Middle frontal gyrus (tissue), 1 donor: ENCODE measurements around the gene WWOX.

Source experiments
- DNase-seq: peaks from one replicate; pipeline ENCODE4 v3.0.0-alpha.2; 2015; ENCODE audit warnings: low spot score; ENCODE audit errors: extremely low spot score

The WWOX gene

GRCh38 chr16:78642621-78643285, 543.3 kb downstream of the WWOX start:
- DNase-seq: no peak

DNA sequence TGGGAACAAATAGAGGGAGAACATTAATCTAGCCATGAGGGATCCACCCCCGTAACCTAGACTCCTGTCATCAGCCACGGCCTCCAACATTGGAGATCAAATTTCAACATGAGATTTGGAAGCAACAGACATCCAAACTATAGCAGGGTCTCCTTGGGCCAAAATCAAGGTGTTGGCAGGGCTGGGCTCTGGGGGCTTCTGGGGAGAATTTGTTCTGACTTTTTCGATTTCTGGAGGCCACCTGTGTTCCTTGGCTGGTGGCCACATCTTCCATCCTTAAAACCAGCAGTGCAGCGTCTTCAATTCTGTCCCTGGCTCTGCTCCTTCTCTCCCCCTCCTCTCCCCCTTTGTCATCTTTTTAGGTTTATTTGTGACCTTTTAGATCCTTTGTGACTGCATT, 546.2 kb downstream of the WWOX start:
- no peak for DNase-seq

DNA sequence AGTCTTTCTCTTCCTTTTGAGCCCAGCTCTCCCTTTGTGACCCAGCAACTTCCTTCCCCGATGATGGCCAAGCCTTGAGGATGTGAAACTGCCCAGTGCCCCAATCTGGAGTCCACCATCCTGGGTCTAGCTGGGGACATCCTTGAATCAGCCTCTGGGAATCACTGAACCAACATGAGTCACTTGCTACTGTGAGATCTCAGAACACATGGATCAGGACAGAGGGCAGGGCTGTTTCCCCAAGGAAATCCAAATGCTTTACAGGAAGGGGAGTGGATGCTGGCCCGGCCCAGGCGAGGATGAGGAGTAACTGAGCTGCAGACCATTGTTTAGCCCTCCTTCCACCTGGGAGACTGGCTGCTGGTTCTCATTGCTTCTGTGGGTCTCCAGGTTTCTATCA, 547.6 kb downstream of the WWOX start:
- DNase-seq: no peak

DNA sequence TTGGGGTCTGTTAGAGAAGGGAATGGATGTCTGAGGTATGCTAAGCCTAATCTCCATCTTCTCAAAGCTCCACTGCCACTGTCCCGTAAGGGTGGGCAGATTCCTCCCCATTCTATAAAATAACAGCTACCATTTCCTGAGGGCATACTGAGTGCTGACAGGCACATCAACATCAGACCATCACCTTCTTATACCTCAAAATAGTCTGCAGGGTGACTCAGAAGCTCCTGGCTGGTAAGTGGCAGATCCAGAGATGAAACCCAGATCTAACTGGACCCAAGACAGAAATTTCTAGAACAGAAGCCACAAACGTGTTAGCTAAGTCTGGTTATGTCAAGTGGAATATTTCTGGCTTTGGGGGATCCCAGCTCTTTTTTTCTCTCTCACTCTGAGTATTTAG, 548.0 kb downstream of the WWOX start:
- no peak for DNase-seq

DNA sequence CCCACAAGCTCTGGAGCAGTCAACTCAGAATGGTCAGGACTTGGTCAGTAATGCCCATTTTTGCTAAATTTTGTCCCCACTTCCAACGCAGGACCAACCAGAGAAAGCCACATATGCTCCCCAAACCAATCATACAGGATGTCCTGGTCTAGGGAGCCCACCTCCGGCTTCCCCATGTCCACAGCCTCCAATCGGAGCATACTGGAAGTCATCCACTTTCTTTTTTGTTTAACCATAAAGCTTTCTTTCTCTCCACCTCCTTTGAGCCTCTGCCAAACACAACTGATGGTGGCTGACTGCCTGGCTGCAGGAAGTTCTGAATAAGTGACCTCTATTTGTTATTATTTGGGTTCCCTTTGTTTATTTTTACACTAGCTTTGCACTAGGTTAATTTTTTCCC, 549.1 kb downstream of the WWOX start:
- no peak for DNase-seq

DNA sequence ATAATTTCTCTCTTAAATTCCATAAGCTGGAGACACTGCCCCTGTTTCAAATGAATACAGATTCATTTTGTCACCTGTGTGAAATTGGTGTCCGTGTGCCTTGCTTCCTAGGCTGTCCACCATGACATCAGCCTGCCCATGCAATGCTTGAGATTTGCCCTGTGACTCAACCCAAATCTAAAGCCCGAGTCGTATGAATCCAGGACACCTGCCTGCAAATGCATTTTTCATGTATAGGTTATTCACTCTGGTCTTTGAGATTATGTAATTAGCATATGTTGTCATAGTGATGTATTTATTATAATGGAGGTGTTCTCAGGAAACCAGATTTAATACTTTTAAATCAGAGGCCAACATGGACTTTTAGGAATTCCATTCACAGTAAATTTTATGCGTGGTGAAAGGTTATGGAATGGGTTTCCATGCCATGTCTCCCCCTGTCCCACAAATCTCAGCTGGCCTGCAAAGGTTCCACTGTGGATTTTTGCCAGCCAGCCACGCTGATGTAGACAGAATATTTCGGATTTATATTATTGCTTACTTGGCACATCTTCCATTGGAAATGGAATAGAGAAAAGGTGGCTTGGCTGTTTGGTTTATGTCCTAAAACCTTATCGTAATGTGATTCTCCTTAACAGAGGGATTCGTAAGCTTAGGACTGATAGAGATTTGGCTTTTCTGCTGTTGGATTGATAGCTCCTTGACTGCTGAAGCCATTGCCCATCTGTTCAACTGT, 551.1 kb downstream of the WWOX start:
- no peak for DNase-seq

GRCh38 chr16:78654929-78655328, 555.5 kb downstream of the WWOX start:
- no peak for DNase-seq

GRCh38 chr16:78655331-78656113, 556.1 kb downstream of the WWOX start:
- no peak for DNase-seq

GRCh38 chr16:78656887-78657286, 557.4 kb downstream of the WWOX start:
- DNase-seq: no peak

GRCh38 chr16:78659216-78659615, 559.8 kb downstream of the WWOX start:
- no peak for DNase-seq

- no peak for DNase-seq
These were observed 560.3 kb downstream of the WWOX start for GRCh38 chr16:78659668-78660217.

DNA sequence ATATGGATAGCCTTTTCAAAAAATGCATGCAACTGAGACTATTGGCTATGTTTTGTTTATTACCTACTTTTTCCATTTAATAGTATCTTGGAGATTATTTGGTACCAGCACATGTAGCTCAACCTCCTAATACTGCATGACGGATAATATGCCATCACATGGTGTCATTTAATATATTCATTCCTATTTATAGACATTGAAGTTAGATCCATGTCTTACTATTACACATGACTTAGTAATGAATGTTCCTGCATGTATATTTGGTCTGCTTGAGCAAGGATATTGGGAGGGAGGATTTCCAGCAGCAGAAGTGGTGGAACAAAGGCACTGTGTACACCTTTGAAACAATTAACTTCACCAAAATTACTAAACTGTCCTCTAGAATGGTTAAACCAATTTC, 561.3 kb downstream of the WWOX start:
- no peak for DNase-seq

DNA sequence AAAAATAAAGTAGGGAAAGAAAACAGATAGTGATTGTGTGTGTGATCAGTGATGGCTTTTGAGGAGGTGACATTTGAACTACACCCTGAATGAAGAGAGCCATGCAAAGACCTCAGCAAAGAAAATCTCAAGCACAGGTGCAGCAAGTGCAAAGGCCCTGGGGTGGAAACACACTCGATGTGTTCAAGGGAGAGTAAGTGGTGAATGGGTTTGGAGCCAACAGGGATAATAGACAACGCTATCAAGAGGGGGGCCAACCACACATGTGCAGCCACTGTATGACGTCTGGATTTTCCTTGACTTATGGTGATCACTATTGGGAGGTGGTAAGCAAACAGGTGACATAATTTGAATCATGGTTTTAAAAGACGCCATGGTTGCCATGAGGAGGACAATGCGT, 564.2 kb downstream of the WWOX start:
- DNase-seq: no peak

DNA sequence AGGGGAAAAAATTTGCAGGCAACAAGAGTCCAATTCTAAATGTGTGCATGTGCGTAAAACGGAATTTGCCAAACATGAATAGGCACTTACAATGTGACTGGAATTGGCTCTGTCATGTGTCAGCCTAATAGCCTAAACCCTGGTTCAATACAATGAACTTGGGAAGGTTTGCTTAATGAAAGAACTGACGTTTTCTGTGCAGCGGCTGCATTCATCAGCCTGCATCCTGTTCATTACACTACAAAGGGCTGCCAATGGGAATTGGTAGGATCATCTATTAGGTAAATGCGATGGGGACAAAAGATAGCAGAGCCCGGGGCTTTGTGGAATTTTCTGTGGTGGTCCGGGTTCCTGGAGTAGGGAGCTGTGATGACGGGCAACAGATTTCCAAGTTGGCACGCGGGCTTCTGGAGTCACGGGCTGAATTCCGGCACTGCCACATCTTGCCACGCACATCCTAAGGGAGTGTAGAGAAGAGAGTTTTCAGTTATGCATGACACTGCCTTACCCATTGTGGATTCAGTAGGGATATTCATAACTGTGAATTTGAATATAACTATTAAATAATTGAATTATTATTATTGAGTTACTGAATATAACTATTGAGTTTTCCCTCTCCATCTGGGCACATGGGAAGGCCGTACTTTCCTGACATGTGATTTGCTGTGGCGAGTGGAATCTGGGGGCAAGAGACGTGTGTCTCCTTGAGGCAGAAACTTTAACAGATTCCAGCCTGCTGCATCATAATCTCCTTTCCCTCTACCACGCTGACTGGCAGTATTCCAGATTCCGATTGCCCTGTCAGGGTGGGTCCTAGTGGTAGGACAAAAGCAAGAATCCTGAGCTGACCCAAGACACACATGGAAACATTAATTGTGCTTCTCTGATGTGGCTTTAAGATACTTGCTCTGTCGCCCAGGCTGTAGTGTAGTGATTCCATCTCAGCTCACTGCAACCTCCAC, 565.6 kb downstream of the WWOX start:
- DNase-seq: no peak

- no peak for DNase-seq
These were observed 566.9 kb downstream of the WWOX start for GRCh38 chr16:78666318-78666717.

DNA sequence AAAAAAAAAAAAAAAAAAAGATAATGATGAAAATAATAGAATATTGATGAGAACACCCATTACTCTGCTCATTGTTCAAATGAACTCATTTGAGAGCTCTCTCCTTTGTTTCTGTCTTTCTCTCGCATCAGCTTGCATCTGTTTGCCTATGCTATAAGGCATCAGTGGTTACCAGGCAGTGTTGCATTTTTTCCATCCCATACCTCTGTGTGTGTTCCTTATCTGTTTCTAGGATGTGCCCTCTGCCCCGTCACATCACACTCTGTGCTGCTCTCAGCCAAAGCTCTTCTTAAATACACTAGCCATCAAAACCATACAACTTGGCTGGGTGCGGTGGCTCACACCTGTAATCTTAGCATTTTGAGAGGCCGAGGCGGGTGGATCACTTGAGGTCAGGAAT, 568.2 kb downstream of the WWOX start:
- DNase-seq: no peak

DNA sequence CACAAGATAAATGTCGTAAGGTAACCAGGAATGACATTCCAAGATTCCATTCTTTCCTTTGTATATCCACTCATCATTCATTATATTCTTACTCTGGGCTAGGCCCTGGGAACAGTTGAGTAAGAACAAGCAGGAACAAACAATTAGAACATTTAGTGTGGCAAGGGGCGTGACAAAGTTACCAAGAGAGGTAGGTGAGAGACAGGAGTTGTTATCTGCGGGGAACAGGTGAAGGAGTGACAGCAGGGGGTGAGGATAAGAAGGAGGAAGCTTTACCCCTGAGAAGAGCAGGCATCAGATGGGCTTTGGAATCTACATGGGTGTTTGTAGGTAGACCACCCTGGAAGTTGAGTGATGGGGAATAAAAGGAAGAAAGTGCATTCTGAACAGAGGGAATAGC, 568.9 kb downstream of the WWOX start:
- DNase-seq: no peak

- no peak for DNase-seq
These were observed 570.5 kb downstream of the WWOX start for GRCh38 chr16:78669994-78670393.

GRCh38 chr16:78672779-78673556, 573.5 kb downstream of the WWOX start:
- no peak for DNase-seq

- DNase-seq: no peak
These were observed 574.4 kb downstream of the WWOX start for GRCh38 chr16:78673884-78674283.
